Nephron (organoid): ENCODE results near the gene ITGA11.

Experiments
- H3K27ac Mint-ChIP-seq, 3 experiments: 2 replicates each; pipeline ENCODE4 v1.8.0; 2020; ENCODE audit warnings: mixed read lengths in 3 of 3, mild to moderate bottlenecking in 2 of 3, moderate library complexity in 1 of 3
- H3K27me3 Mint-ChIP-seq: 2 replicates; pipeline ENCODE4 v1.8.0; 2021; ENCODE audit warnings: low read depth, mild to moderate bottlenecking, moderate library complexity, mixed read lengths
- H3K36me3 Mint-ChIP-seq: 2 replicates; pipeline ENCODE4 v1.8.0; 2020; ENCODE audit warnings: low read depth, mixed read lengths
- H3K4me1 Mint-ChIP-seq: 2 replicates; pipeline ENCODE4 v1.8.0; 2020; ENCODE audit warnings: mixed read lengths
- H3K4me3 Mint-ChIP-seq, 3 experiments: 2 replicates each; pipeline ENCODE4 v1.8.0; 2020; ENCODE audit warnings: mild to moderate bottlenecking in 3 of 3, mixed read lengths in 3 of 3, moderate library complexity in 2 of 3
- H3K9me3 Mint-ChIP-seq: 2 replicates; pipeline ENCODE4 v1.8.0; 2020; ENCODE audit warnings: mixed read lengths
- CTCF ChIP-seq, 3 experiments: fragments of 200-600 bp; sonication (generic); IDR thresholded peaks; one replicate each; pipeline ENCODE4 v1.5.0; 2021; ENCODE audit warnings: antibody characterized with exemption in 3 of 3; ENCODE audit not compliant: unreplicated experiment in 3 of 3

The ITGA11 gene

DNA sequence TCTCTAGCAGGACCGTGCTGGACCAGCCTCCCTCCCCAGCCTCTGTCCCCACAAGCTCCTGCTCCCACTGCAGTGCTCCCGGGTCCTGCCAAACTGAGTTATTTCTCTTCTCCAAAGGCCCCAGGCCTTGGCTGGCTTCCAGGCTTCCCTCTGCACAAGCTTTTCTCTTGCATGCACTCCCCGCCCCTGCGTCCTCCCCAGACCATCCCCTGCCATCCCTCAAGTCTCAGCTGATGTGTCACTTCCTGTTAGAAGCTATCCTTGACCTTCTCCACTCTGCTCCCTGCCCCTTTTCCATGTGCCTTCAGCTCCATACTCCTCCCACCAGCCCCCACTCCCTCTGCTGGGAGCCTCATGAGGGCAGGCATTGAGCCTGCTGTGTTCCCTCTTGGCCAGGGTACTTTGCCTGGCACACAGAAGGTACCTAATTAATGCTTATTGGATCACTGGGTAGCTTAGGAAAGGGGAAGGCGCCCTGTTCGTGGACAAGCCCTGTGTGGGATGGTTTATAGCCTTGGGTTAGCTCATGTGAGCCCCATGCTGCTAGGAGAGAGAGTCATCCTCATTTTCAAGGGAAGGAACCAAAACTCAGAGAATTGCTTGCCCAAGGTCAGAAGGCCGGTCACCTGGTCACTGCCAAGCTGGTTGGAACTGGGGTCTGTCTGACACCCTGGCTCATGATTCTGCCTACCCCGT, 98.0 kb downstream of the ITGA11 start:
- H3K4me3 Mint-ChIP-seq: peak overlapping the region in 2 of 3 experiments; percentile 3 to 10
- TF ChIP-seq CTCF (IDR thresholded peaks at IDR 0.05; ENCODE audit: unreplicated experiment in 3 of 3): no peak
- H3K27me3 Mint-ChIP-seq: peaks cover 13% of the 10 kb centered on the region
- H3K36me3 Mint-ChIP-seq: no peaks in the 10 kb centered on the region
- H3K27ac Mint-ChIP-seq: peak overlapping the region; percentile 47 to 73 (median 57)
- peaks cover 50% of the 10 kb centered on the region for H3K4me1 Mint-ChIP-seq
- no peaks in the 10 kb centered on the region for H3K9me3 Mint-ChIP-seq

DNA sequence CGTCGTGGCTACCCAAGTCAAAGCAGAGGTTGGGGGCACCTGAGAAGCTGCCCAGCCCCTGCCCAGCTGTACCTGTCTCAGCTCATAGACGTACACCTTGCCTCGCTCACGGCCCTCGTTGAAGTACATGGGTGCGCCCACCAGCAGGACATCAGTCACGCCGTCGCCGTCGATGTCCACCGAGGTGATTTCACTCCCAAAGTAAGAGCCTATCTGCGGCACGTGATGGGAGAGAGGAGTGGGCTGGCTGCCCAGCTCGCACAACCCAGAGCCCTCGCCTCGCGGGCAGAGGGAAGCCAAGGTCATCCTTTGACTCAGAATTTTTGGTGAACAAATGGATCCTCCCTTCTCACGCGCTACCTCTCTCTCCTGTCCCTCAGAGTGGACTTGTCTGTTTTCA, 99.7 kb downstream of the ITGA11 start:
- Mint-ChIP-seq H3K36me3 (no peaks in the 10 kb centered on the region), H3K4me1 (peaks cover 41% of the 10 kb centered on the region), H3K27me3 (peaks cover 12% of the 10 kb centered on the region), H3K4me3 (no peak overlapping the region), H3K9me3 (no peaks in the 10 kb centered on the region), H3K27ac (peak overlapping the region in 1 of 3 experiments; percentile 43)
- no peak for TF ChIP-seq CTCF (IDR thresholded peaks at IDR 0.05; ENCODE audit: unreplicated experiment in 3 of 3)

GRCh38 chr15:68330901-68331300, 101.1 kb downstream of the ITGA11 start:
- H3K9me3 Mint-ChIP-seq: no peaks in the 10 kb centered on the region
- peak overlapping the region; percentile 59 to 82 (median 79) for H3K27ac Mint-ChIP-seq
- H3K36me3 Mint-ChIP-seq: no peaks in the 10 kb centered on the region
- TF ChIP-seq CTCF (IDR thresholded peaks at IDR 0.05; ENCODE audit: unreplicated experiment in 3 of 3): no peak
- peaks cover 41% of the 10 kb centered on the region for H3K4me1 Mint-ChIP-seq
- H3K4me3 Mint-ChIP-seq: peak overlapping the region in 1 of 3 experiments; percentile 6
- H3K27me3 Mint-ChIP-seq: peaks cover 16% of the 10 kb centered on the region

DNA sequence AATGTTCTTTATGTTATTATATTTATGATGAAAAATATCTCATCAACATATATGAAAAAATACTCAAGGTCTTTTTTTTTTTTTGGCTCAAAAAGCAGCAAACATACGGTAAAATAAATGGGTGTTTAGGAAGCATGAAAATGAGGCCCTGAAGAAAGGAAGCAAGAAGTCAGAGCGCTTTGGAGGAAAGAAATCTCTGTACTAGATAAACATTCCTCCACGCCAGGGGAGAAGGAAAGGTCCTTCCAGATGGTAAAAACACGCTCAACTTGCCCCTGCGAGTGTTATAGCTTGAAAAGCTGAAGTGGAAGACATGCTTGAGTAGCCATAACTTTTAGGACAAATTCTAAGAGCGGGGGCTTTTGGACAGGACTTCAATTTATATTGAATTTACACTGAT, 101.5 kb downstream of the ITGA11 start:
- TF ChIP-seq CTCF (IDR thresholded peaks at IDR 0.05; ENCODE audit: unreplicated experiment in 3 of 3): no peak
- Mint-ChIP-seq H3K4me3 (peak overlapping the region in 1 of 3 experiments; percentile 6), H3K27me3 (peaks cover 21% of the 10 kb centered on the region), H3K4me1 (peaks cover 41% of the 10 kb centered on the region), H3K9me3 (no peaks in the 10 kb centered on the region), H3K27ac (peak overlapping the region; percentile 59 to 82 (median 79)), H3K36me3 (no peaks in the 10 kb centered on the region)

- TF ChIP-seq CTCF (IDR thresholded peaks at IDR 0.05; ENCODE audit: unreplicated experiment in 3 of 3): no peak
- H3K4me1 Mint-ChIP-seq: peaks cover 31% of the 10 kb centered on the region
- H3K36me3 Mint-ChIP-seq: no peaks in the 10 kb centered on the region
- H3K9me3 Mint-ChIP-seq: no peaks in the 10 kb centered on the region
- H3K4me3 Mint-ChIP-seq: no peak overlapping the region
- H3K27me3 Mint-ChIP-seq: peaks cover 17% of the 10 kb centered on the region
- H3K27ac Mint-ChIP-seq: peak overlapping the region in 1 of 3 experiments; percentile 20
These were observed 103.0 kb downstream of the ITGA11 start for GRCh38 chr15:68328964-68329363.

GRCh38 chr15:68328443-68328842, 103.5 kb downstream of the ITGA11 start:
- Mint-ChIP-seq H3K27ac (peak overlapping the region in 1 of 3 experiments; percentile 20), H3K4me3 (no peak overlapping the region), H3K36me3 (no peaks in the 10 kb centered on the region), H3K27me3 (peaks cover 17% of the 10 kb centered on the region), H3K9me3 (no peaks in the 10 kb centered on the region), H3K4me1 (peaks cover 26% of the 10 kb centered on the region)
- TF ChIP-seq CTCF (IDR thresholded peaks at IDR 0.05; ENCODE audit: unreplicated experiment in 3 of 3): no peak
